T-helper 1 cell (primary cell): ENCODE measurements around the gene MCM3AP.

Experiments
- DNase-seq, 5 donors: peaks; one replicate each; pipeline ENCODE4 v3.0.0-alpha.2; 2012 to 2020

The MCM3AP gene

DNA sequence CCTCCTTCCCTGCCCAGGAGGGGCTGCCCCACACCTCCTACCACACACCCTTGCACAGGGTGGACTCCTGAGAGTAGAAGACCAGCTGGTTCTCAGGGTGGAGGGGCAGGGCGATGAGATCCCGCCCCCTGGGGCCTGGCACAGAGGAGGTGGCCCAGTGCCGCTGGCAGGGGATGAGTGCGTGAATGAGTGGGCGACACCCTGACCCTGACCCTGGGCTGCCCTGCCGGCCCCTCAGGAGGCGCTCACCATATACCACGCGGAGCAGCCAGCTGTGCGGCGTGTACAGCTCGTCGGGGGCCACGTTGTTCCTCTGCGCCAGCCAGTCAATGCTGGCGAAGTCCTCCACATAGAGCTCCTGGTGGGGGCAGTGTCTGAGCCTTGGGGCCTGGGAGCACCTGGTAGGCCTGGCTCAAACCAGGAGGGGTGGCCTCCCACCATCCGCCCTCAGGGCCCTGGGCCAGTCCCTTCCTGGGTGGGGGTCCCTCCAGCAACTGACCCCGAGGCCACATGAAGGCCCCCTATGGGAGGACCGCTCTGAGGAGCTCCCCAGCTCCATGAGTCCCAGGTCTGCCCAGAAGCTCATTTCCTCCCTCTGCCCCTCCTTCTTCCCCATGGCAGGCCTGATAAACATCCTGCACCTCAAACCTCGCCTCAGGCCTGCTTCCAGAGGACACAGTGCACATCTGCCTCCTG, 69.8 kb downstream of the MCM3AP start:
- no peak for DNase-seq

- DNase-seq: no peak
These were observed 70.7 kb downstream of the MCM3AP start for GRCh38 chr21:46214478-46215340.

DNA sequence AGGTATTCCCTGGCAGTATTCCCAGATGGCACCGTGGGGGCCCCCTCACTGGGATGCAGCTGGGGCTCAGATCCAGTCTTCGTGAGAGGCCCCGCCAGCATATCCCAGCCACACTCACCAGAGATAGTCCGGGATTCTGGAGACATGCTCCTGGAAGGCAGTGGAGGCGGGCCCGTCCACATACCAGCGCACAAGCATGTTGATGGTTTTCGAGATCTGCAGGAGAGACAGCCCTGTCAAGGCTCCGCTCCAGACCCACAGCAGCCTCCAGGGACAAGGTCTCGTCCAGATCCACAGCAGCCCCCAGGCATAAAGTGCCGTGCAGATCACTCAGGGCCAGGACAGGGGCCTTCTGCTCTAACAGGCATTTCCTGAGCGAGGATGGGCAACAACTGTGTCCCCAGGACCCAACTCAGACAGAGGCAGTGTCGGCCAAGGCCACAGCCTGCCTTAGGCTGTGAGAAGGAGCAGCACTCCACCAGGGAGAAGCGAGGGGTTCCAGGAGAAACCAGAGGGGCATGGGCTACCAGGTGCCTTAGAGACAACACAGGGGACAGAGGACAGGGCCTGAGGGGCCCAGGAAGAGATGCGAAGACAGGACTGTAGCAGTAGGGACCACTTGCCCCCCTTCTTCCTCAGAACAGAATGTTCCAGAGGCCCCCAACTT, 71.7 kb downstream of the MCM3AP start:
- DNase-seq: no peak

- DNase-seq: no peak
These were observed 72.5 kb downstream of the MCM3AP start for GRCh38 chr21:46212721-46213484.

DNA sequence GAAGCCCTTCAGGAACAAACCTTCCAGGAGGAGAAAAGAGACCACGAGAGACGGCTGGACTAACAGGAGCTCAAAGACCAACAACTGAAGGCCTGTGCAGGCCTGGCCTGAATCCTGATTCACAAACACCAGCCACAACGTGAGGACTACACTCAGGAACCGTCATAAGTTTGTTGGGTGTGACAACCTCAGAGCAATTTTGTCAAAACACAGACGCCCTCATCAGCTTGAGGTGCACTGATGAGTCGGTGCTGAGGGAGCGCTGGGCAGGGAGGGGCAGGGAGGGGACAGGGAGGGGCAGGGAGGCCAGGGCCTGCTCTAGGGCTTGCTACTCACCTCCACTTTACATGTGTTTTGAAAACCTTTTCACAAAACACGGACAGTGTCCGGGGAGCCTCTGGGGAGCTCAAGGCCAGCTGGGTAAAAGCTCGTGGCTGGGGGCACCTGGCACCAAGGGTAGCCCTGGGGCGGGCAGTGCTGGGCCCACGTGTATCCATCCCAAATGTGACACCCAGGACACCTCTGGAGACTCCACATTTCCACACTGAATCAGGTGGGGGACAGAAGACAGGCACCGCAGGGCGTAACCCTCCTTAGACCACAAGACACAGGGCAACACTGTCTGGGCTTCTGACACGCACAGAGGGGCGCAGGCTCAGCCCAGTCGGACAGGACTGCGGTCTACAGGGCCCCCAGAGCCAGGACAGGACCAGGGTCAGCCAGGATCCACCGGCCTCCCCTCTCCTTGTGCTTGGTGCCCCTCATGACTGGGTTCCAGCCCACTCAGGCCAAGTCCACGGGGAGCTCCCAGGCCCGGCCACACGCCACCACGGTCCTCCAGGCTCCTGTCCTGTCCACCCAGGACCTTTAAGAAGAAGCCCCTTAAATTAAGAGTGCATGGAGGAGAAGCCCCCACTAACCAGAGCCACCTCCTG, 73.4 kb downstream of the MCM3AP start:
- no peak for DNase-seq

DNA sequence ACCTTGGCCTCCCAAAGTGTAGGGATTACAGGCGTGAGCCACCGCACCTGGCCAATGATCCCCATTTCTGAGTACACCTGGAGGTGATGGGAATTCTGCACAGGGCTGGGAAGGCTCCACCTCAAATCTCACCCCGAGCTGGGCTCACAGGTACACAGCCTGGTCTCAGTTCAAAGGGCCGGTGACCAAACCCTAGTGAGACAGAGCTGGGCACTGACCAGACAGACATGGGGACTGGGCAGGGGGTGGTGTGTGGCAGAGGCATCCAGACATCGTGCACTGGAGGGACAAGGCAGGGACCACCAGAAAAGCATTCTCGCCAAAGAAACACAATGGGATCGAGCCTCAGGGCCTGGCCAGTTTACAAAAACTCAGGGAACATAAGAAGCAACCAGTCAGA, 74.0 kb downstream of the MCM3AP start:
- DNase-seq: no peak

DNA sequence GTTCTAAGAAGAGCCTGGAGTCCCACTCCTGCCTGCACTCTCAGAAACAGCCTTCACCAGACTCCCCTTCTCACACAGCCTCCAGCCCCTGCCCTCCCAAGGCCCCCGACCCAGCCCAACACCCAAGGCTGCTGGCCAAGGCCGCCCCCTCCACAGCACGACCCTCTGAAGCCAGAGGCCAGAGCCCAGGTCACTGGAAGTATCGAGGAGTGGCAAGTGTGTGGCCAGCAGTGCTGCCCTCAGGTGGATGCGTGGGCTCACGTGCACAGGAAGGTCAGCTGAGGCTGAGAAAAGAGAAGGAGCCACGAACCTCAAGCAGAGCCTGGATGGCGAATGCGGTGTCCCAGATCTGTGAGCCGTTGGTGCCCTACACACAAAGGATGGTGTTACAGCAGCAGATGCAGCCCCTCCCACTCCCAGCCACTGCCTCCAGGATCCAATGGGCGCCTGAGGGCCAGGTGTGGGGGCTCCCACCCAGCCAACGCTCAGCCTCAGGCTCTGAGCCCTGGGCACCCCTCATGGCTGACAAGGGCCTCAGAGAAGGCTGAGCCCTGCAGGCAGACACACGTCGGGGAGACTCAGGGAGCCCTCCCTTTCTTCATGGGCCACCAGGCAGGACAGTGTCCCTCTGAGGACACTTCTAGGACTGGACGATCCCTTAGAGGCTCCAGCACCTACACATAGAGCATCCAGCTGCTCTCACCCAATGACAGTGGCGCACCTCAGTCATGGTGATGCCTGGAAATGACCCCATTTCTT, 74.9 kb downstream of the MCM3AP start:
- no peak for DNase-seq

GRCh38 chr21:46208761-46209721, 76.4 kb downstream of the MCM3AP start:
- no peak for DNase-seq

GRCh38 chr21:46207920-46208591, 77.4 kb downstream of the MCM3AP start:
- no peak for DNase-seq

DNA sequence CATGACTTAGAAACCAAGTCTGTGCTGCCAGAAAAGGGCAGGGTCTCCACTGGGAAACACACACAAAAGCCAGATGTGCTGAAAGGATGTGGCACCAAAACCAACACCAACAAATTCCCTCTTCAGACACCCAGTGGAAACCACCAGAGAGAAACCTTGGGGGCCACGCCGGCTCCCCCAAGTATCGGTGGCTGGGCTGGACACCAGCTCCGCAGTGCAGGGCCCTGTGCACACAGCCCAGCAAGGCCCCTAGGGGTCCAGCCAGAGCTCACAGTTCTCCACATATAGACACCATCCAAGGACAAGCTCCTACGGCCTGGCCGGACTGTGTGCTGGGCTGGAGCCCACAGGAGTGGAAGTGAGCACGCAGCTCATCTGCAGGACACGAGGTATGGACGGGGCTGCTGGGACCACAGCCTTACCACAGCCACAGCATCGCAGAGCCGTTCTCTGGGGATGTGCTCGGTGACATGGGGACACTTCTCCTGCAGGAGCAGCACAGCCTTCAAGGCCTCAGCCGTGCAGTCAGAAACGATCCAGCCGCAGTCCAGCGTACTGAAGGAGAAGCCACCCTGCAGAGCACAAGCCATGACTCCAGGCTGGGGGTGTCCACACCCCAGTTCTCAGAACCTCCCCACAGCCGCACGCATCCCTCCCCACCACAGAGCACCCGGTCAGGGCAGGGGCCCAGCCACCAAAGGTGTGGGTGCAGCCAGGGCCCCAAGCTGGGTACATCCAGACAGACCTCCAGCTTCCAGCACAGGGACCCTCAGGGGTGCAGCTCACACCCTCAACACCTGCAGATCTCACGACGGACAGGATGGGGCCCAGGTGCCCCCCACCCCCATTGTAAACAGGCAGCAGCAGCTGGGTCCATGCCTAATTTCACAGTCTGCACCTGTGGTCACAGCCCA, 78.1 kb downstream of the MCM3AP start:
- no peak for DNase-seq

DNA sequence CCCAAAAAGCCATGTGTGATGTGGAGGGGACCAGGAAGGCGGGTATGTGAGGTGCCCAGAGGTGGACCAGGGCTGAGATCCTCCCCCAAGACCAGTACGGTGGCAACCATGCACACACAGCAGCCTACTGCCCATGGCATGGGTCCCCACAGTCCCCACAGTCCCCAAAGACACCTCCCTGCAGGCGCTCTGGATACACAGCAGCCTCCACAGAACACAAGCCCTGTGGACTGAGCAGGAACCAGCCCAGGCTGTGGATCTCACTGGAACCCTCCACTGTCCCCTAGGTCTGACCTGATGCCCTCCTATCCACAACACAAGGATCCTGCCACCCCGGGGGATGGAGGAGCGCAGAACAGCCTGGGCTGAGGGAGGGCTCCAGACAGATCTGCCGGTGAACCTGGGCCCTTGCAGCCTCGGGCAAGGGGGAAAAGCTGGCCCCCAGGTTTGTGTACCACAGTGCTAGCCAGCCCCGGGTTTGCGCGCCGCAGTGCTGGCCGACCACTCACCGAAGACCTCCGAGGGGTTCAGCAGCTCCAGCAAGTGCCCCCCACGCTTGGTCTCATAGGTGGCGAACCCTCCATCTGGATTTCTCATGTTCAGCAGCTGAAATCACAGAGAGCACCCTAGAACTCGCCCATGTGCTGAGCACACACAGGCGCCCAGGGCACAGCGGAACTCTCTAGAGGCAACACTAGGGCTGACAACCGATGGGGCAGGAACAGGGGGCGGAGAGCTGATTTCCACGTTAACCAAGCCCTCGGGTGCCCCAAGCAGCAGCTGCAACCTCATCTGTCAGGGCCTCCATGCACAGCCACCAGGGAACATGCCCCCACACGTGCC, 79.0 kb downstream of the MCM3AP start:
- no peak for DNase-seq

GRCh38 chr21:46205766-46206162, 79.6 kb downstream of the MCM3AP start:
- DNase-seq: no peak

GRCh38 chr21:46205166-46205565, 80.2 kb downstream of the MCM3AP start:
- DNase-seq: no peak

GRCh38 chr21:46203203-46203600, 82.2 kb downstream of the MCM3AP start:
- no peak for DNase-seq

DNA sequence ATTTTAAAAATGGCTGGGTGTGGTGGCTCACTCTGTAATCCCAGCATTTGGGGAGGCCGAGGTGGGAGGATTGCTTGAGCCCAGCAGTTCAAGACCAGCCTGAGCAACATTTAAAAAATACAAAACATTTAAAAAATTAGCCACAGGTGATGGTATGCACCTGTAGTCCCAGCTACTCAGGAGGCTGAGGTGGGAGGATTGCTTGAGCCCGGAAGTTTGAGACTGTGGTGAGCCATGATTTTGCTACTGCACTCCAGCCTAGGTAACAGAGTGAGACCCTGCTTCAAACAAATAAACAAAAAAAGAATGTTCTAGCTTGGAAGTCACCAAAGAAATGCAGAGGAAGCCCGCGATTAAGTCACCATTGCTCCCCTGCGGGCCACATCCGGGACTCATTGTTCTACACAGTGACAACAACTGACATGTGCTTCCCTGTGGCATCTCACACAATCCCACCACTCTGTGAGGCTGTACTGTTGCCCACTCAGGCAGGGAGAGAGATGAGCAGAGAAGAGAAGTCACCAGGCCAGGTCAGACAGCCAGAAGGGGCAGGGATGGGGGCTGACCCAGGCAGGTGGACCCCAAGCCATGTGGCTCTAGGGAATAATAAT, 82.7 kb downstream of the MCM3AP start:
- DNase-seq: no peak
